Activated CD8-positive, alpha-beta T cell treated with anti-CD3 and anti-CD28 coated beads for 36 hours (primary cell): ENCODE data around the gene DAPK3. TPM values are rescaled to one million over a fixed set of nuclear protein-coding genes. Genes with fewer than 3 reads are reported as not detected.

Source experiments
- ATAC-seq: fragments of 200-7000 bp; cut with Tn5 transposase; one replicate; pipeline ENCODE4 v1.10.0; 2021; ENCODE audit warnings: mild to moderate bottlenecking, moderate library complexity
- CTCF ChIA-PET: fragments of 350-600 bp; sonication (Branson Sonifier 250); formaldehyde crosslinking; loops from one replicate; lab custom pipeline; 2021; ENCODE audit warnings: antibody characterized with exemption; lab: Charles Lee
- POLR2A ChIA-PET: fragments of 350-600 bp; sonication (Branson Sonifier 250); formaldehyde crosslinking; loops from one replicate; lab custom pipeline; 2021; ENCODE audit warnings: antibody characterized with exemption; lab: Charles Lee
- DNase-seq: peaks from one replicate; pipeline ENCODE4 v3.0.0-alpha.2; 2020
- H3K27ac Mint-ChIP-seq: one replicate; pipeline ENCODE4 v1.8.0; 2021; ENCODE audit warnings: mild to moderate bottlenecking, mixed read lengths
- H3K27me3 Mint-ChIP-seq: one replicate; pipeline ENCODE4 v1.8.0; 2021; ENCODE audit warnings: mixed read lengths
- H3K36me3 Mint-ChIP-seq: one replicate; pipeline ENCODE4 v1.8.0; 2021; ENCODE audit warnings: low read depth, mixed read lengths
- H3K4me1 Mint-ChIP-seq: one replicate; pipeline ENCODE4 v1.8.0; 2021; ENCODE audit warnings: low read depth, mixed read lengths
- H3K4me3 Mint-ChIP-seq: one replicate; pipeline ENCODE4 v1.8.0; 2021; ENCODE audit warnings: mild to moderate bottlenecking, moderate library complexity, mixed read lengths
- H3K9me3 Mint-ChIP-seq: one replicate; pipeline ENCODE4 v1.8.0; 2021; ENCODE audit warnings: mixed read lengths
- CTCF ChIP-seq: fragments of 200-600 bp; IDR thresholded peaks from one replicate; pipeline ENCODE4 v1.8.0; 2022; ENCODE audit warnings: antibody characterized with exemption, mild to moderate bottlenecking
- intact Hi-C: fragments of 100-400 bp; cut with micrococcal nuclease; formaldehyde crosslinking; loops from one replicate; pipeline ENCODE4 v1.10.0; 2022
- total RNA-seq, 2 experiments: library from RNA; stranded (reverse); gene quantifications; one replicate each; pipeline ENCODE4 v1.2.3, GENCODE V29; 2021

The DAPK3 gene
- total RNA-seq, 2 experiments from 2014 or later, result 27.2 to 27.5 TPM

DNA sequence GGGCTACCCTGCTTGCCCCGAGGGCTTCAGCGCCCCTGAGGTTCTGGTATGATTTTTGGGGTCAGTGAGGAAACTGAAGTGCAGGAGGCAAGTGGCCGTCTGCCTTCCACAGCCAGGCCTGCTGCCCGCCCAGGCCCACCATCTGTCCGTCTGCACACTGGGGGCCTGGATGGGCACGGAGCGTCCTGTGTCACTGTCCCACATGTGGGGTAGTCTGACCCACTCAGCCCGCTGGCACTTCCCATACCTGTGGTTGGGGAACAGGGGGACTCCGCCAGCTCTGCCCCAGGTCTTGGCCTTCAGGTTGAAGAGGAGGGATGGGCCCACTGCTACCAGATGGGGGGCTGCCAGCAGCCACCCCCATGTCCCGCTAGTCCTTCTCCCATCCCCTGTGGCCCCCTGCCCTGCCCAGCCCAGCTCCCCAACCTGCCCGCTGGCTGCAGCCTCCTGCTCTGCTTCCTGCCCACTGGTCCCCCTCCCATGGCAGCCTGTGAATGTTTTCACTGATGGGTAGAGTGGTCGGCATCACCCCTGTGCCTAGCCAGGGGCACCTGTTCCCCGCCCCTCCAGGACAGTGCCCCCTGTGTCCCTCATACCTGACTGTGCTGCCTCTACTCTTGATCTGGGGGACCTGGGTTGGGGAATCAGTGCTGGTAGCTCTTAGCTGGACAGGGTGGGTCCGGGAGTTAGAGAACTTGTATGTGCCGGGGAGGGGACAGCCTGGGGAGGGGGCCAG lies 46.2 kb upstream of the DAPK3 start:
- Mint-ChIP-seq H3K27me3 (no peaks in the 10 kb centered on the region), H3K36me3 (peaks cover 5% of the 10 kb centered on the region), H3K4me3 (no peak overlapping the region), H3K4me1 (peaks cover 5% of the 10 kb centered on the region), H3K27ac (no peak overlapping the region), H3K9me3 (no peaks in the 10 kb centered on the region)
- ChIA-PET CTCF (no interaction called here), POLR2A (no interaction called here)
- DNase-seq, result no peak
- TF ChIP-seq CTCF, result no peak
- ATAC-seq, result no peak
- intact Hi-C loops, result no loop called here

GRCh38 chr19:4016486-4016885 lies 45.6 kb upstream of the DAPK3 start:
- intact Hi-C loops, result no loop called here
- H3K9me3 Mint-ChIP-seq, result no peaks in the 10 kb centered on the region
- H3K36me3 Mint-ChIP-seq, result peaks cover 3% of the 10 kb centered on the region
- H3K4me1 Mint-ChIP-seq, result peaks cover 5% of the 10 kb centered on the region
- no peak for ATAC-seq
- H3K27me3 Mint-ChIP-seq, result no peaks in the 10 kb centered on the region
- POLR2A ChIA-PET, result no interaction called here
- H3K4me3 Mint-ChIP-seq, result no peak overlapping the region
- H3K27ac Mint-ChIP-seq, result no peak overlapping the region
- CTCF ChIA-PET, result no interaction called here
- no peak for TF ChIP-seq CTCF
- DNase-seq, result no peak

DNA sequence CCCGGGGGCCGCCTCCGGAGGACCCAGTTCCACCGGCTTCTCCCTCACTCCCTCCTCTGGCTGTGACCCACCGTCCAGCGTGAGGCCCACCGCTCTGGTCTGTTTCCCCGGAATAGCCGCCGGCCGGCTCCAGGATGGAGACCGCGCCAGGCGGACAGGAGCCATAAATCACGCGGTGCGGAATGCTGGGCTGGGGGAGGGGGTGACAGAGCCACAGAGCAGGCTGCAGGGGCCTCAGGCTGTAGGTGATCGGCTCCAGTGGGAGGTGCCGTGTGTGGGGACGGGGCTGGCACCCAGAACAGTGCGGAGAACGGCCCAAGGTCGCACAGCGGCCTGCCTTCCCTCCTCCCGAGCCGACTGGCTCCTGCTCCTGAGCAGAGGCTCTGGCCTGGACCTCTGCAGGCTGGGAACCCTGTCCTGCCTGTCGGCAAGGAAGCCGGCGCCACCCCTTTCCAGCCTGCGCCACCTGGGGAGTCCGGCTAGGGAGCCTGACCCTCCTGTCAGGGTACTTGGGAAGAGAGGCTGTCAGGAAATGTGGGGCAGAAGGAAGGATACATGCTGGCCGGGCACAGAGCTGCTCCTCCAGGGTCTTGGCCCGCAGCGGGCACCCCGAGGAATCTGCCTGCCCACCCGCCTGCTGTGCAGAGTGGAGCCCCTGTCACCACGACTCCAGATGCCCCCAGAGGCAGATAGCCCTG lies 45.0 kb upstream of the DAPK3 start:
- intact Hi-C loops, result no loop called here

DNA sequence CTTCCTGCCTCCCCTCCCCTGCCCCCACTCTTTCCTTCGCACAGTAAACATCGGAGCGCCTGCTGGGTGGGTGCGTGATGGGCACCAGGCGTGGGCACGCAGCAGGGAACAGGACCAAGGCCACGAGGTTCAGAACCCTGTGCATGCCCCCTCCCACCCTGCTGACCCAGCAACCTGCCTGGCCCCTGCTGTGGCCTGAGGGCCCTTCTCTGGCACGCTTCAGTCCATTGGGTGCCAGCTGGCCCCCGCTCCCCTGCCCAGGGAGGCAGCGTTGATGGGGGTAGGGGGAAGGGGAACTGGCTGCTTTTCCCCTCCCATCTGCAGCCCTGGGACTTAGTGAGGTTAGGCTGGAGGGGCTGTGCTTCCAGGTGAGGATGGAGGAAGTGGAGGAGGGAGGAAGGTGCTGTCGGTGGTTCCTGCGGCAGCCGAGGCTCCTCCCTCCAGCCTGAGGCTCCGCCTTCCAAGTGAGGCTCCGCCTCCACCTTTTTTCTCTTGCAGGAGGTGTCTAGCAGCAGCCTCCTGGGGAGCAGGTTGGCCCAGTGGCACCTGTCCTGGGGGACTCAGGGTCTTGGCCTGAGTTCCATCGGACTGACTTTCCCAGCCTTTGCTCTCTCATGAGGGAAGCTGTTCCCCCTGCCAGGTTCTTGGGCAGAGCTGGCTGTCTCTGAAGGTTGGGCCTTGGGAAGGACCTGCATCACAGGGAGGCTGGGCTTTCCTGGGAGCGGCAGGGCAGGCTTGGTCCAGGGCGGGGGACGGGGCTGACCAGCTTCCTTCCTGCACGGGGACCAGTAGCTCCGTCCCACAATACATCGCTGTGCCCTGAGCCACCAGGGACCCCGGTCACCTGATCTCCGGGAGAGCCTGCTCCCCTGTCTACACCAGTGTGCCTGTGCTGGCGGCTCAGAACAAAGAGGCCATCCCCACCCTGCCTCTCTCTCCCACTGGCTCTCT lies 43.9 kb upstream of the DAPK3 start:
- intact Hi-C loops, result no loop called here
- DNase-seq, result peak; percentile 50
- Mint-ChIP-seq H3K4me3 (no peak overlapping the region), H3K27me3 (no peaks in the 10 kb centered on the region), H3K27ac (no peak overlapping the region), H3K4me1 (peaks cover 19% of the 10 kb centered on the region), H3K9me3 (no peaks in the 10 kb centered on the region), H3K36me3 (no peaks in the 10 kb centered on the region)
- CTCF ChIA-PET, result no interaction called here
- POLR2A ChIA-PET, result interaction anchor here (0.6 kb wide), 1 partner anchor 22 kb away, joined by 3 read pairs; no protein-coding TSS in a partner anchor
- ATAC-seq, result peak; percentile 80
- no peak for TF ChIP-seq CTCF

More for the DNA sequence above, 45.0 kb upstream of the DAPK3 start:
- no peaks in the 10 kb centered on the region for H3K36me3 Mint-ChIP-seq
- ATAC-seq (no peak), DNase-seq (no peak)
- H3K9me3 Mint-ChIP-seq, result no peaks in the 10 kb centered on the region
- H3K27ac Mint-ChIP-seq, result no peak overlapping the region
- H3K4me3 Mint-ChIP-seq, result no peak overlapping the region
- TF ChIP-seq CTCF, result no peak
- ChIA-PET CTCF (no interaction called here), POLR2A (no interaction called here)
- H3K4me1 Mint-ChIP-seq, result peaks cover 11% of the 10 kb centered on the region
- no peaks in the 10 kb centered on the region for H3K27me3 Mint-ChIP-seq
